ENCODE results near the gene IRS1. TPM values are rescaled to one million over a fixed set of nuclear protein-coding genes. Genes with fewer than 3 reads are reported as not detected.

IRS1 gene
- total and polyA plus RNA-seq, 2 of the 4 experiments (the other 2 are of a cell fraction), result 21.1 to 37.1 TPM

DNA sequence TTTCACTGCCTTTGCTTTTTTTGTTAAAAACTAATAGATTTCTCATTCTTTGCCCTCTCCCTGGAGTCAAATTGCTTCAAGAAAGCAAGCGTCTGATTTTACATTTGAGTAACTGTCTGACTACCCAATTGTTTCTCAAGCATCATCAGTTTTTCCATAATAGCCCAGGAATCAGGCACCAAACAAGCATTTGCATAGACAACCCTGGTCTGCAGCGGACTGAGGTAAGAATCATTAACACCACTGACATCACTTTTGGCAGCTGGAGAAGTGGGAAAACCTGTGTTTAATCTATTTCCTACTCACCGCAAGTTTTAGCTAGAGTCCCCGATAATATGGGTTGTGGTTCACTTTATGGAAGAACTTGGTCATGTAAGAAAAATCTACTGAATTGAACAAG, 55.7 kb downstream of the IRS1 start:
- no peak overlapping the region for H4K8ac ChIP-seq (ENCODE audit: low read depth in 2 of 2, low read length in 2 of 2)
- no peak overlapping the region for H3K18ac ChIP-seq (ENCODE audit: low read depth, low read length)
- POLR2A ChIA-PET (ENCODE audit: unreplicated experiment), result no interaction called here
- WGBS, 2 experiments (ENCODE audit: extremely low coverage in 2 of 2, insufficient read length in 1 of 2), result 100% methylated on average over 1 of the region's 4 CpGs; no CpG with 5 or more reads in 1 of the 2 experiments
- no peak overlapping the region for H2AK5ac ChIP-seq (ENCODE audit: low read depth, low read length)
- no peak overlapping the region for H3K9ac ChIP-seq (ENCODE audit: low read depth, low read length)
- no peak overlapping the region for H3K56ac ChIP-seq (ENCODE audit: extremely low read depth, insufficient read depth, low read length)
- ATAC-seq (ENCODE audit: low read depth), result no peak
- no peak overlapping the region for H2AK9ac ChIP-seq (replicated peaks; ENCODE audit: low read depth, low read length, poor library complexity)
- H3K9me1 ChIP-seq (ENCODE audit: insufficient read depth, low read length), result peaks cover 11% of the 10 kb centered on the region
- DNase-seq, result no peak
- peaks cover 61% of the 10 kb centered on the region for H4K20me1 ChIP-seq (ENCODE audit: insufficient read depth, low read length)
- no peaks in the 10 kb centered on the region for H3K27me3 ChIP-seq (ENCODE audit: control insufficient read depth, insufficient read depth, low read length)
- BruUV-seq (replicated peaks), result no TSS peak
- no peak overlapping the region for H2AFZ ChIP-seq (replicated peaks; ENCODE audit: low read length, poor library complexity)
- no peak overlapping the region for H2BK5ac ChIP-seq (ENCODE audit: low read depth, low read length, poor library complexity, severe bottlenecking)
- peaks cover 24% of the 10 kb centered on the region for H3K4me1 ChIP-seq (ENCODE audit: control insufficient read depth, insufficient read depth, low read length)
- H3K27ac ChIP-seq (ENCODE audit: insufficient read depth, low read length), result no peak overlapping the region
- dilution Hi-C loops (cut with HindIII; ENCODE audit: low sequenced_read_pairs, unreplicated experiment), result no loop called here
- no peak overlapping the region for H4K5ac ChIP-seq (ENCODE audit: low read depth, low read length)
- H3K36me3 ChIP-seq (ENCODE audit: control insufficient read depth, insufficient read depth, low read length), result peaks cover 25% of the 10 kb centered on the region
- in situ Hi-C loops (cut with MboI; ENCODE audit: low sequenced_read_pairs), result no loop called here
- H4K91ac ChIP-seq (ENCODE audit: insufficient read depth, low read depth, low read length), result no peak overlapping the region
- H3K79me1 ChIP-seq (ENCODE audit: low read depth in 1 of 2, low read length in 2 of 2), result peaks cover 2 to 74% of the 10 kb centered on the region in 2 experiments; a peak in 3 of 4 replicates
- intact Hi-C loops (cut with micrococcal nuclease), result loop anchor here (5.0 kb wide), 1 partner anchor 48 kb away; no protein-coding TSS in a partner anchor
- H2BK120ac ChIP-seq (ENCODE audit: low read depth, low read length), result no peak overlapping the region
- no peak overlapping the region for H3K14ac ChIP-seq (replicated peaks; ENCODE audit: low read depth, low read length)
- no peak overlapping the region for H2BK15ac ChIP-seq (ENCODE audit: low read depth, low read length)
- no peak overlapping the region for H3K4ac ChIP-seq (ENCODE audit: low read depth, low read length)
- CTCF ChIA-PET, result no interaction called here
- no peak overlapping the region for H2BK20ac ChIP-seq (ENCODE audit: low read depth, low read length)
- H3K4me2 ChIP-seq (ENCODE audit: low read depth, low read length), result no peak overlapping the region
- no peak for TF ChIP-seq MXI1 (IDR thresholded peaks at IDR 0.05; ENCODE audit: borderline replicate concordance, low read depth, low read length)
- TF ChIP-seq RFX5 (IDR thresholded peaks at IDR 0.05; ENCODE audit: low read depth, low read length), result no peak
- TF ChIP-seq CEBPB (IDR thresholded peaks at IDR 0.05; ENCODE audit: low read depth, low read length), result no peak
- TF ChIP-seq BHLHE40 (IDR thresholded peaks at IDR 0.05; ENCODE audit: low read depth, low read length), result no peak
- TF ChIP-seq SMC3 (IDR thresholded peaks at IDR 0.05; ENCODE audit: low read depth, low read length), result no peak
- TF ChIP-seq USF2 (IDR thresholded peaks at IDR 0.05; ENCODE audit: low read depth, low read length), result no peak
- no peak for TF ChIP-seq CHD1 (IDR thresholded peaks at IDR 0.05; ENCODE audit: low read depth, low read length)
- no peak for TF ChIP-seq RCOR1 (IDR thresholded peaks at IDR 0.05; ENCODE audit: insufficient replicate concordance, low read length)
- TF ChIP-seq MAFK (IDR thresholded peaks at IDR 0.05; ENCODE audit: low read depth, low read length), result no peak
- no peak for TF ChIP-seq FOS (IDR thresholded peaks at IDR 0.05; ENCODE audit: low read depth, low read length)
- no peak for TF ChIP-seq NFE2L2 (IDR thresholded peaks at IDR 0.05; ENCODE audit: low read depth, low read length)
- no peak for TF ChIP-seq MAZ (IDR thresholded peaks at IDR 0.05; ENCODE audit: borderline replicate concordance, low read depth, low read length)
- no peak for TF ChIP-seq RAD21 (IDR thresholded peaks at IDR 0.05; ENCODE audit: low read length)
- no peak for TF ChIP-seq POLR2A (IDR thresholded peaks at IDR 0.05; ENCODE audit: low read depth, low read length)
- TF ChIP-seq, protein P1, sequence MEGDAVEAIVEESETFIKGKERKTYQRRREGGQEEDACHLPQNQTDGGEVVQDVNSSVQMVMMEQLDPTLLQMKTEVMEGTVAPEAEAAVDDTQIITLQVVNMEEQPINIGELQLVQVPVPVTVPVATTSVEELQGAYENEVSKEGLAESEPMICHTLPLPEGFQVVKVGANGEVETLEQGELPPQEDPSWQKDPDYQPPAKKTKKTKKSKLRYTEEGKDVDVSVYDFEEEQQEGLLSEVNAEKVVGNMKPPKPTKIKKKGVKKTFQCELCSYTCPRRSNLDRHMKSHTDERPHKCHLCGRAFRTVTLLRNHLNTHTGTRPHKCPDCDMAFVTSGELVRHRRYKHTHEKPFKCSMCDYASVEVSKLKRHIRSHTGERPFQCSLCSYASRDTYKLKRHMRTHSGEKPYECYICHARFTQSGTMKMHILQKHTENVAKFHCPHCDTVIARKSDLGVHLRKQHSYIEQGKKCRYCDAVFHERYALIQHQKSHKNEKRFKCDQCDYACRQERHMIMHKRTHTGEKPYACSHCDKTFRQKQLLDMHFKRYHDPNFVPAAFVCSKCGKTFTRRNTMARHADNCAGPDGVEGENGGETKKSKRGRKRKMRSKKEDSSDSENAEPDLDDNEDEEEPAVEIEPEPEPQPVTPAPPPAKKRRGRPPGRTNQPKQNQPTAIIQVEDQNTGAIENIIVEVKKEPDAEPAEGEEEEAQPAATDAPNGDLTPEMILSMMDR (conservative IDR thresholded peaks at IDR 0.05; ENCODE audit: low read depth, low read length), result no peak
- H3K4me3 ChIP-seq (ENCODE audit: insufficient read depth, low read depth, low read length), result no peak overlapping the region
- H3K9me3 ChIP-seq (ENCODE audit: control insufficient read depth, insufficient read depth, low read length), result no peaks in the 10 kb centered on the region
- no peak overlapping the region for H3K23ac ChIP-seq (ENCODE audit: low read depth, low read length)

All from IMR-90 (cell line).